Mesenchymal stem cell (in vitro differentiated cells and primary cell): ENCODE data around the gene SGTA.
A peak's percentile ranks its signal among the peaks of the same experiment; 100 is the strongest.

Source experiments
- DNase-seq: peaks from one replicate; pipeline ENCODE4 v3.0.0-alpha.2; 2013
- H2AFZ ChIP-seq: one replicate; pipeline ENCODE4 v1.6.1; 2013; ENCODE audit warnings: low read depth, mild to moderate bottlenecking, control low read depth, inconsistent platforms, low read length, moderate library complexity
- H2AK5ac ChIP-seq: 2 replicates; pipeline ENCODE4 v1.6.1; 2013; ENCODE audit warnings: low read length, moderate library complexity, mild to moderate bottlenecking, inconsistent platforms; ENCODE audit not compliant: severe bottlenecking
- H2BK120ac ChIP-seq: one replicate; pipeline ENCODE4 v1.6.1; 2013; ENCODE audit warnings: low read depth, mild to moderate bottlenecking, inconsistent platforms, low read length, moderate library complexity
- H2BK12ac ChIP-seq, 2 experiments: one replicate each; pipeline ENCODE4 v1.6.1; 2013; ENCODE audit warnings: inconsistent platforms in 2 of 2, low read length in 2 of 2, mild to moderate bottlenecking in 2 of 2, moderate library complexity in 2 of 2, control low read depth in 1 of 2
- H2BK15ac ChIP-seq: one replicate; pipeline ENCODE4 v1.6.1; 2013; ENCODE audit warnings: mild to moderate bottlenecking, low read depth, inconsistent platforms; ENCODE audit not compliant: poor library complexity, severe bottlenecking
- H2BK5ac ChIP-seq: 2 replicates; pipeline ENCODE4 v1.6.1; 2013; ENCODE audit warnings: low read depth, mild to moderate bottlenecking, low read length, control low read depth, inconsistent platforms; ENCODE audit not compliant: poor library complexity, severe bottlenecking
- H3K14ac ChIP-seq, 2 experiments: one replicate each; pipeline ENCODE4 v1.6.1; 2013; ENCODE audit warnings: inconsistent platforms in 2 of 2, low read length in 2 of 2, control low read depth in 1 of 2, mild to moderate bottlenecking in 1 of 2, moderate library complexity in 1 of 2
- H3K18ac ChIP-seq, 2 experiments: one replicate each; pipeline ENCODE4 v1.6.1; 2013; ENCODE audit warnings: inconsistent platforms in 2 of 2, low read length in 2 of 2, control low read depth in 1 of 2, low read depth in 1 of 2, mild to moderate bottlenecking in 1 of 2
- H3K23ac ChIP-seq, 2 experiments: one replicate each; pipeline ENCODE4 v1.6.1; 2013; ENCODE audit warnings: inconsistent platforms in 2 of 2, low read length in 2 of 2, mild to moderate bottlenecking in 2 of 2, moderate library complexity in 2 of 2, control low read depth in 1 of 2
- H3K27ac ChIP-seq: 2 replicates; pipeline ENCODE4 v1.5.1; 2013; ENCODE audit warnings: mild to moderate bottlenecking, moderate library complexity, low read length, control low read depth, inconsistent platforms; ENCODE audit not compliant: poor library complexity, severe bottlenecking
- H3K27me3 ChIP-seq, 2 experiments: 2 replicates each; pipeline versions ENCODE4 v1.6.1 to v1.7.0; 2013; ENCODE audit warnings: low read length in 2 of 2, mild to moderate bottlenecking in 2 of 2, moderate library complexity in 2 of 2, control low read depth in 1 of 2, inconsistent platforms in 1 of 2; ENCODE audit not compliant: control insufficient read depth in 1 of 2, insufficient read depth in 1 of 2
- H3K36me3 ChIP-seq, 2 experiments: 2 replicates each; pipeline versions ENCODE4 v1.6.1 to v1.7.0; 2013; ENCODE audit warnings: low read length in 2 of 2, control low read depth in 1 of 2, inconsistent platforms in 1 of 2, low read depth in 1 of 2, mild to moderate bottlenecking in 1 of 2; ENCODE audit not compliant: insufficient read depth in 2 of 2, control insufficient read depth in 1 of 2
- H3K4ac ChIP-seq, 2 experiments: one replicate each; pipeline ENCODE4 v1.6.1; 2013; ENCODE audit warnings: inconsistent platforms in 2 of 2, low read length in 2 of 2, mild to moderate bottlenecking in 2 of 2, moderate library complexity in 2 of 2, control low read depth in 1 of 2, low read depth in 1 of 2
- H3K4me1 ChIP-seq: 2 replicates; pipeline ENCODE4 v1.6.1; 2013; ENCODE audit warnings: low read depth, low read length, control low read depth; ENCODE audit not compliant: control insufficient read depth, insufficient read depth
- H3K4me2 ChIP-seq: 2 replicates; pipeline ENCODE4 v1.6.1; 2013; ENCODE audit warnings: low read length, mild to moderate bottlenecking, inconsistent platforms; ENCODE audit not compliant: poor library complexity, severe bottlenecking
- H3K4me3 ChIP-seq, 2 experiments: 2 replicates each; pipeline versions ENCODE4 v1.5.1 to v1.7.0; 2013; ENCODE audit warnings: low read length in 2 of 2, mild to moderate bottlenecking in 2 of 2, control low read depth in 1 of 2, low read depth in 1 of 2; ENCODE audit not compliant: insufficient read depth in 1 of 2
- H3K79me1 ChIP-seq: replicated peaks from 2 replicates; pipeline ENCODE4 v1.6.1; 2013; ENCODE audit warnings: mild to moderate bottlenecking, control low read depth, low read length, inconsistent platforms; ENCODE audit not compliant: poor library complexity, severe bottlenecking
- H3K9ac ChIP-seq: 2 replicates; pipeline ENCODE4 v1.7.0; 2013; ENCODE audit warnings: mild to moderate bottlenecking, low read length, moderate library complexity
- H3K9me3 ChIP-seq: 2 replicates; pipeline ENCODE4 v1.7.0; 2013; ENCODE audit warnings: mild to moderate bottlenecking, low read length; ENCODE audit not compliant: control insufficient read depth
- H4K8ac ChIP-seq: one replicate; pipeline ENCODE4 v1.6.1; 2013; ENCODE audit warnings: inconsistent platforms, mild to moderate bottlenecking, low read length, moderate library complexity
- H4K91ac ChIP-seq: one replicate; pipeline ENCODE4 v1.6.1; 2013; ENCODE audit warnings: mild to moderate bottlenecking, low read length, inconsistent platforms
- WGBS: methylation state at CpG from one replicate; pipeline ENCODE4 v1.1.7; 2013; ENCODE audit warnings: mixed read lengths; 5-methylcytosine and 5-hydroxymethylcytosine counted together

The SGTA gene

GRCh38 chr19:2774083-2774679 is 8.9 kb downstream of the SGTA start:
- Histone ChIP-seq H3K79me1 (peaks cover 6% of the 10 kb centered on the region), H2BK120ac (no peak overlapping the region), H2BK15ac (no peak overlapping the region), H2BK12ac (no peak overlapping the region), H2AK5ac (no peak overlapping the region), H2AFZ (no peak overlapping the region), H3K4me1 (peaks cover 19% of the 10 kb centered on the region), H3K14ac (no peak overlapping the region), H3K27ac (no peak overlapping the region), H3K4me2 (no peak overlapping the region), H3K4me3 (no peak overlapping the region), H4K91ac (peak overlapping the region; percentile 65), H3K9ac (no peak overlapping the region), H3K23ac (no peak overlapping the region), H3K4ac (no peak overlapping the region), H4K8ac (peak overlapping the region; percentile 16), H3K18ac (no peak overlapping the region), H3K9me3 (no peaks in the 10 kb centered on the region), H3K27me3 (no peaks in the 10 kb centered on the region), H3K36me3 (peaks cover 4 to 68% of the 10 kb centered on the region in 2 experiments), H2BK5ac (no peak overlapping the region)
- 94% methylated on average over 32 of the region's 32 CpGs for WGBS
- no peak for DNase-seq

- Histone ChIP-seq H3K23ac (no peak overlapping the region), H3K9me3 (no peaks in the 10 kb centered on the region), H3K36me3 (peaks cover 11 to 70% of the 10 kb centered on the region in 2 experiments), H3K14ac (no peak overlapping the region), H2AFZ (no peak overlapping the region), H3K18ac (no peak overlapping the region), H3K4me1 (peaks cover 17% of the 10 kb centered on the region), H2BK15ac (no peak overlapping the region), H3K27ac (no peak overlapping the region), H2AK5ac (no peak overlapping the region), H2BK5ac (no peak overlapping the region), H3K4me3 (no peak overlapping the region), H3K4ac (no peak overlapping the region), H3K4me2 (no peak overlapping the region), H3K79me1 (peaks cover 27% of the 10 kb centered on the region), H2BK120ac (no peak overlapping the region), H2BK12ac (no peak overlapping the region), H3K27me3 (no peaks in the 10 kb centered on the region), H3K9ac (peak overlapping the region; percentile 19), H4K91ac (no peak overlapping the region), H4K8ac (no peak overlapping the region)
- DNase-seq = no peak
- WGBS = 95% methylated on average over 29 of the region's 29 CpGs
These were observed 11.0 kb downstream of the SGTA start for GRCh38 chr19:2771786-2772674.

DNA sequence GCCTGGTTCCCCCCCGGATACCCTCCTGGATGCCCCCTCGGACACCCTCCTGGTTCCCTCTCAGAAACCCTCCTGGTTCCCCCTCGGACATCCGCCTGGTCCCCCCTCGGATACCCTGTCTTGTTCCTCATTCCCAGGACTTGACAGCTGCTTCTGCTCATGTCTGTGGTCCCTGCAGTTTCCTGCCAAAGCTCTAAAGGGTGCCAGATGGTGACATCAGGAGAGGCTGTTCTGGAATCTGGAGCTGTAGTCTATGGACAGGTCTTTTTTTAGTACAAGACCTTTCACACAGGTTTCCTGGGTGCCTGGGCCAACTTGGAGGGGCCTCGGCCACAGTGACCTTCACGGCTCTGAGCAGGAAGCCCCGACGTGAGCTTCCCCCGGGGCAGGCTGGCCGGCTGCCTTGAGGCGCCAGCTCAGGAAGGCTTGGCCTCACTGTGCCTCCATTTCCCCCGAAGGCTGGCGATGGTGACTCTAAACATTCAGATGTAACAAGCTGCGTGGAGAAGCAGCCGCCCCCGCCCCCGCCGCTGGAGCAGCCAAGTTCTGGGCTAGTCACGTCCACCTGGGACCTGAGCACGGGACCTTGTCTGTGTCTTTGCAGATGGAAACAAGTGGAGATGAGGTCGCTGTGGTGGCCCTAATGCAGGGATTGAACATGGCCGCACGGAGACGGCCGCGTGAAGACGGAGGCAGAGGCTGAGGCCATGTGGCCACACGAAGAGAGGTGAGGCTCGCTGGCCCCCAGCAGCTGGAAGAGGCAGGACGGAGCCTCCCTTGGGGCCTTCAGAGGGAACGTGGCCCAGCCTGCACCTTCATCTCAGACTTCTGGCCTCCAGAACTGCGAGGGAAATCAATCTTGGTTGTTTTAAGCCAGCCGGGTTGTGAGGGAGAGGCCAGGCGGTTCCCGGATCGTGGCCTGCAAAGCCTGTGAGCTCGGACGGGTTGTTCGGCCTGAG is 12.7 kb downstream of the SGTA start:
- Histone ChIP-seq H3K14ac (no peak overlapping the region), H3K4ac (no peak overlapping the region), H3K36me3 (peaks cover 26 to 79% of the 10 kb centered on the region in 2 experiments), H2BK120ac (no peak overlapping the region), H3K4me2 (no peak overlapping the region), H2BK5ac (no peak overlapping the region), H2BK15ac (no peak overlapping the region), H3K27me3 (no peaks in the 10 kb centered on the region), H3K4me1 (peaks cover 11% of the 10 kb centered on the region), H3K9ac (no peak overlapping the region), H2BK12ac (no peak overlapping the region), H3K4me3 (no peak overlapping the region), H3K27ac (no peak overlapping the region), H3K9me3 (no peaks in the 10 kb centered on the region), H2AK5ac (no peak overlapping the region), H3K18ac (no peak overlapping the region), H4K91ac (no peak overlapping the region), H3K23ac (no peak overlapping the region), H2AFZ (no peak overlapping the region), H3K79me1 (peaks cover 36% of the 10 kb centered on the region), H4K8ac (no peak overlapping the region)
- WGBS = 95% methylated on average over 40 of the region's 40 CpGs
- no peak for DNase-seq
